H1 (cell line): ENCODE measurements around the gene TRMT44. TPM values are rescaled to one million over a fixed set of nuclear protein-coding genes. Genes with fewer than 3 reads are reported as not detected.

Source experiments
- CTCF ChIA-PET: fragments of 300-600 bp; sonication (Branson Sonifier 250); formaldehyde crosslinking; loops from one replicate; lab custom pipeline; 2021; ENCODE audit not compliant: partially characterized antibody; lab: Charles Lee
- POLR2A ChIA-PET: fragments of 300-600 bp; sonication (Branson Sonifier 250); formaldehyde crosslinking; loops from one replicate; lab custom pipeline; 2021; ENCODE audit warnings: inconsistent platforms; ENCODE audit not compliant: partially characterized antibody; lab: Charles Lee
- DNase-seq, 2 experiments: peaks; one replicate each; pipeline versions ENCODE4 v3.0.0 to v3.0.0-alpha.2; 2010 to 2022; ENCODE audit warnings: low spot score in 2 of 2, low read depth in 1 of 2, mixed read lengths in 1 of 2
- FAIRE-seq: peaks from 2 replicates; lab custom pipeline; 2011; peaks lifted over from hg19 to GRCh38; lab: Jason Lieb, UNC
- H2AFZ ChIP-seq: 2 replicates; pipeline ENCODE4 v1.8.1; 2012; ENCODE audit warnings: low read length, inconsistent platforms
- H2AK5ac ChIP-seq: 2 replicates; pipeline ENCODE4 v1.6.1; 2013; ENCODE audit warnings: low read depth, low read length
- H2BK120ac ChIP-seq: replicated peaks from 2 replicates; pipeline ENCODE3; 2013; ENCODE audit warnings: low read depth, low read length, inconsistent platforms
- H2BK12ac ChIP-seq: 2 replicates; pipeline ENCODE4 v1.6.1; 2013; ENCODE audit warnings: low read depth, low read length
- H2BK15ac ChIP-seq: 2 replicates; pipeline ENCODE4 v1.6.1; 2013; ENCODE audit warnings: low read length
- H2BK20ac ChIP-seq: 2 replicates; pipeline ENCODE4 v1.6.1; 2013; ENCODE audit warnings: low read length
- H2BK5ac ChIP-seq: 2 replicates; pipeline ENCODE4 v1.6.1; 2013; ENCODE audit warnings: low read depth, low read length
- H3K14ac ChIP-seq: 2 replicates; pipeline ENCODE4 v1.6.1; 2013; ENCODE audit warnings: inconsistent platforms; ENCODE audit not compliant: insufficient read length
- H3K18ac ChIP-seq: 2 replicates; pipeline ENCODE4 v1.6.1; 2013; ENCODE audit warnings: low read length; ENCODE audit errors: extremely low read depth
- H3K23ac ChIP-seq: 2 replicates; pipeline ENCODE4 v1.6.1; 2013; ENCODE audit warnings: inconsistent platforms; ENCODE audit not compliant: insufficient read length
- H3K23me2 ChIP-seq: 2 replicates; pipeline ENCODE4 v1.6.1; 2013; ENCODE audit warnings: low read depth, low read length
- H3K27ac ChIP-seq: 2 replicates; pipeline ENCODE4 v1.6.1; 2011; ENCODE audit warnings: low read depth, low read length, inconsistent platforms
- H3K27me3 ChIP-seq, 4 experiments: replicated peaks in 1 of 4; 1 replicate in 1 of 4; 2 replicates in 3 of 4; pipeline versions ENCODE4 v1.6.1 to v1.8.1; 2011 to 2013; ENCODE audit warnings: low read length in 3 of 4, mild to moderate bottlenecking in 3 of 4, inconsistent platforms in 2 of 4, mixed read lengths in 2 of 4, moderate library complexity in 1 of 4; ENCODE audit not compliant: control insufficient read depth in 3 of 4, insufficient read depth in 3 of 4; ENCODE audit errors: extremely low read depth in 1 of 4
- H3K36me3 ChIP-seq, 4 experiments: 2 replicates each; pipeline versions ENCODE4 v1.6.1 to v1.8.1; 2011 to 2013; ENCODE audit warnings: mild to moderate bottlenecking in 4 of 4, low read length in 3 of 4, moderate library complexity in 2 of 4, control low read depth in 1 of 4, inconsistent platforms in 1 of 4; ENCODE audit not compliant: insufficient read depth in 4 of 4, control insufficient read depth in 2 of 4
- H3K4ac ChIP-seq: replicated peaks from 2 replicates; pipeline ENCODE3; 2013; ENCODE audit warnings: low read length, low read depth, mixed read lengths, inconsistent platforms; ENCODE audit not compliant: insufficient read length
- H3K4me1 ChIP-seq, 4 experiments: replicated peaks in 1 of 4; 1 replicate in 1 of 4; 2 replicates in 3 of 4; pipeline versions ENCODE4 v1.6.1 to v1.8.1; 2011 to 2013; ENCODE audit warnings: low read length in 3 of 4, inconsistent platforms in 2 of 4, mixed read lengths in 1 of 4; ENCODE audit not compliant: insufficient read depth in 4 of 4, control insufficient read depth in 3 of 4
- H3K4me2 ChIP-seq, 2 experiments: 2 replicates each; pipeline versions ENCODE4 v1.6.1 to v1.8.1; 2011 to 2013; ENCODE audit warnings: low read depth in 2 of 2, low read length in 2 of 2, control low read depth in 1 of 2, inconsistent platforms in 1 of 2, mild to moderate bottlenecking in 1 of 2; ENCODE audit not compliant: insufficient read depth in 1 of 2
- H3K4me3 ChIP-seq, 4 experiments: fragments of 200-600, 300-600 bp in 1 of 4; sonication (generic), shearing (Covaris generic), sonication (Bioruptor Twin) in 1 of 4; 2 replicates each; pipeline versions ENCODE4 v1.5.1 to v1.8.1; 2011 to 2016; ENCODE audit warnings: low read length in 4 of 4, low read depth in 3 of 4, control low read depth in 2 of 4, inconsistent platforms in 2 of 4, mild to moderate bottlenecking in 2 of 4, mixed read lengths in 1 of 4, moderate library complexity in 1 of 4; ENCODE audit not compliant: insufficient read depth in 2 of 4; ENCODE audit errors: extremely low read depth in 1 of 4
- H3K56ac ChIP-seq: replicated peaks from 2 replicates; pipeline ENCODE3; 2013; ENCODE audit warnings: low read depth, mild to moderate bottlenecking, mixed read lengths, low read length, inconsistent platforms; ENCODE audit not compliant: insufficient read length
- H3K79me1 ChIP-seq: 2 replicates; pipeline ENCODE4 v1.6.1; 2013; ENCODE audit warnings: low read depth, low read length, control low read depth
- H3K79me2 ChIP-seq, 2 experiments: 2 replicates each; pipeline versions ENCODE4 v1.6.1 to v1.8.1; 2012 to 2013; ENCODE audit warnings: low read length in 2 of 2, mild to moderate bottlenecking in 2 of 2, inconsistent platforms in 1 of 2; ENCODE audit not compliant: insufficient read depth in 2 of 2, control insufficient read depth in 1 of 2
- H3K9ac ChIP-seq, 4 experiments: replicated peaks in 1 of 4; 1 replicate in 1 of 4; 2 replicates in 3 of 4; pipeline versions ENCODE4 v1.6.1 to v1.8.1; 2011 to 2013; ENCODE audit warnings: low read depth in 3 of 4, low read length in 3 of 4, control low read depth in 2 of 4, mild to moderate bottlenecking in 2 of 4, moderate library complexity in 2 of 4, inconsistent platforms in 1 of 4; ENCODE audit errors: extremely low read depth in 1 of 4
- H3K9me3 ChIP-seq, 2 experiments: 2 replicates each; pipeline versions ENCODE4 v1.6.1 to v1.8.1; 2012 to 2013; ENCODE audit warnings: mild to moderate bottlenecking in 2 of 2, moderate library complexity in 2 of 2, control low read depth in 1 of 2, inconsistent platforms in 1 of 2, low read depth in 1 of 2, low read length in 1 of 2, mixed read lengths in 1 of 2; ENCODE audit not compliant: insufficient read depth in 2 of 2
- H4K20me1 ChIP-seq, 2 experiments: replicated peaks in 1 of 2; 2 replicates each; pipeline versions ENCODE3 to v1.8.1; 2011 to 2013; ENCODE audit warnings: inconsistent platforms in 2 of 2, low read length in 2 of 2, mild to moderate bottlenecking in 1 of 2; ENCODE audit not compliant: insufficient read depth in 2 of 2, control insufficient read depth in 1 of 2
- H4K5ac ChIP-seq: 2 replicates; pipeline ENCODE4 v1.6.1; 2013; ENCODE audit warnings: low read length, low read depth, mixed read lengths, inconsistent platforms; ENCODE audit not compliant: insufficient read length
- H4K8ac ChIP-seq: 2 replicates; pipeline ENCODE4 v1.8.0; 2013; ENCODE audit warnings: mild to moderate bottlenecking, moderate library complexity, low read length, inconsistent platforms; ENCODE audit not compliant: insufficient read depth; ENCODE audit errors: extremely low read depth
- H4K91ac ChIP-seq: replicated peaks from 2 replicates; pipeline ENCODE3; 2013; ENCODE audit warnings: low read length, mixed read lengths, inconsistent platforms; ENCODE audit not compliant: insufficient read length
- ASH2L ChIP-seq: fragments of 200-600, 300-600 bp; sonication (generic); IDR thresholded peaks from one replicate; pipeline ENCODE4 v1.7.1; 2017; ENCODE audit warnings: low read length
- CTBP2 ChIP-seq: IDR thresholded peaks from 2 replicates; pipeline ENCODE4 v1.7.0; 2011; ENCODE audit warnings: borderline replicate concordance, mild to moderate bottlenecking, moderate library complexity, mixed read lengths, low read length; ENCODE audit not compliant: insufficient read depth, insufficient read length
- GTF2F1 ChIP-seq: IDR thresholded peaks from 2 replicates; pipeline ENCODE4 v1.6.1; 2012; ENCODE audit warnings: low read depth, low read length, improper control_type of control experiment, borderline replicate concordance
- JUND ChIP-seq: IDR thresholded peaks from 2 replicates; pipeline ENCODE4 v1.6.1; 2011; ENCODE audit warnings: mild to moderate bottlenecking, improper control_type of control experiment, low read length
- KDM4A ChIP-seq: IDR thresholded peaks from one replicate; pipeline ENCODE4 v1.7.1; 2012; ENCODE audit warnings: low read depth, mild to moderate bottlenecking, moderate library complexity, low read length, inconsistent platforms; ENCODE audit not compliant: severe bottlenecking
- MAFK ChIP-seq: IDR thresholded peaks from 2 replicates; pipeline ENCODE4 v1.6.1; 2012; ENCODE audit warnings: low read depth, mild to moderate bottlenecking, improper control_type of control experiment, low read length
- POU5F1 ChIP-seq: IDR thresholded peaks from 2 replicates; pipeline ENCODE4 v1.6.1; 2011; ENCODE audit warnings: low read depth, mild to moderate bottlenecking, low read length, moderate library complexity
- SIRT6 ChIP-seq: IDR thresholded peaks from one replicate; pipeline ENCODE4 v1.7.1; 2012; ENCODE audit warnings: low read length, inconsistent platforms
- ZNF274 ChIP-seq: IDR thresholded peaks from 2 replicates; pipeline ENCODE4 v1.7.0; 2012; ENCODE audit warnings: low read length, borderline replicate concordance; ENCODE audit errors: extremely low read depth
- WGBS, 2 experiments: shearing (Covaris generic) in 1 of 2; methylation state at CpG; one replicate each; pipeline versions ENCODE4 v1.1.6 to v1.1.7; 2013 to 2015; ENCODE audit warnings: low lambda C conversion rate in 2 of 2, mixed read lengths in 2 of 2, inconsistent platforms in 1 of 2, low coverage in 1 of 2, missing lambda C conversion rate in 1 of 2; ENCODE audit not compliant: insufficient replicate concordance in 2 of 2, insufficient coverage in 1 of 2, insufficient read length in 1 of 2; ENCODE audit errors: extremely low coverage in 1 of 2, missing lambda C conversion rate in 1 of 2; 5-methylcytosine and 5-hydroxymethylcytosine counted together
- polyA plus RNA-seq, 7 experiments: library from polyadenylated mRNA; depleted of rRNA in 3 of 7; stranded (reverse) in 5 of 7; unstranded in 2 of 7; fragments of >200 nt in 5 of 7; fragments of 200-250 nt in 2 of 7; gene quantifications; 1 replicate in 5 of 7; 2 replicates in 1 of 7; 4 replicates in 1 of 7; pipeline versions ENCODE4 v1.2.1 to v1.2.3, GENCODE V29; 2011 to 2013; ENCODE audit warnings: missing spikeins in 2 of 7, mixed read lengths in 2 of 7
- total RNA-seq: library from RNA; stranded (reverse); fragmentation: NEBNext Ultra II Directional; extraction: Animal tissue kit (Norgen Biotek cat#: 25700); gene quantifications from 2 replicates; pipeline ENCODE4 v1.2.1, GENCODE V29; 2021
- TF ChIP-seq, protein P1 (sequence below): IDR thresholded peaks from 2 replicates; pipeline ENCODE4 v1.6.1; 2011; ENCODE audit warnings: low read depth, mild to moderate bottlenecking, low read length; ENCODE audit not compliant: insufficient read depth
- TF ChIP-seq, protein P2 (sequence below): IDR thresholded peaks from 2 replicates; pipeline ENCODE4 v1.6.1; 2012; ENCODE audit warnings: low read length, inconsistent platforms

TRMT44 gene
- total and polyA plus RNA-seq, 2 of the 8 experiments (the other 6 are each of a cell fraction or from before 2014, with no cell fraction given), result 8.6 to 23.9 TPM

DNA sequence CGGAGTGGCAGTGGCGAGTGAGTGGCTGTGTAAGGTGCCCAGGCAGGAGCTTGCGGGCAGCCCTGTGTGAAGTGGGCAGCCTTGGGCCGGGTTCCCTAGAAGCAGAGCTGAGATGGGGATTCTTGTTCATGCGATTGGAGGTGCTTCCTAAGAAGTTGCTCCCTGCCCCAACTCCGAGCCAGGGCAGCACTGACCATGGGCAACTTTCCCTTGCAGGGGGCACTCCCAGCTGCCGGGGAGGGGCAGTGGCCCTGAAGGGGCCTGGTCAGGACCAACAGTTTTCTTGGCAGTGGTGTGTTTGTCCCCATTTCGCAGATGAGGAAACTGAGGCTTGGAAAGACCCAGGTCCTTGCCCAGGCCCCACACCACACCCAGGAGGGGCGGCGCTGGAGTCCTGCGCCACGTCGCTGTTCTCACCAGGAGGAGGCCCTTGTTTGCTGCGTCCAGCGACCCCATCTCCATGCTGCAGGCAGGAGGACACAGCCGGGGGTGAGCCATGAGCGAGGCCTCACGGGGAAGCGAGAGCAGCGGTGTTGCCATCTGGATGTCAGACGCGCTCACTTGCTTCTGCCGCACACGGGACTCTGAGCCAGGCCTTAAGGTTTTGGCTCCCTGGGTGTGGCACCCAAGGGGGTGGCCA lies 68.9 kb downstream of the TRMT44 start:
- CTCF ChIA-PET, result interaction anchor here (0.6 to 1.9 kb wide), 3 partner anchors 9 to 39 kb away, joined by 3 to 8 read pairs (median 4); no protein-coding TSS in a partner anchor
- Histone ChIP-seq H2BK120ac (no peak overlapping the region), H3K79me2 (no peaks in the 10 kb centered on the region), H3K36me3 (no peaks in the 10 kb centered on the region), H2BK20ac (no peak overlapping the region), H2AK5ac (no peak overlapping the region), H2AFZ (no peak overlapping the region), H3K4ac (no peak overlapping the region), H4K20me1 (no peaks in the 10 kb centered on the region), H3K14ac (no peak overlapping the region), H3K9me3 (peaks cover 0 to 3% of the 10 kb centered on the region in 2 experiments; a peak in 1 of 4 replicates), H3K23ac (no peak overlapping the region), H3K4me3 (no peak overlapping the region), H2BK12ac (no peak overlapping the region), H4K5ac (no peak overlapping the region), H3K27ac (no peak overlapping the region), H4K91ac (no peak overlapping the region), H2BK5ac (no peak overlapping the region; the same call in 1 of the 2 replicates), H2BK15ac (no peak overlapping the region), H4K8ac (no peak overlapping the region), H3K4me2 (no peak overlapping the region), H3K18ac (no peak overlapping the region), H3K9ac (no peak overlapping the region), H3K27me3 (no peaks in the 10 kb centered on the region; a peak in 3 of 7 replicates), H3K23me2 (no peaks in the 10 kb centered on the region), H3K4me1 (peaks cover 6 to 24% (median 14%) of the 10 kb centered on the region in 4 experiments), H3K79me1 (no peaks in the 10 kb centered on the region), H3K56ac (no peak overlapping the region)
- FAIRE-seq (no peak), DNase-seq (no peak)
- POLR2A ChIA-PET, result interaction anchor here (1.3 kb wide), 1 partner anchor 25 kb away, joined by 3 read pairs; no protein-coding TSS in a partner anchor
- 96% methylated on average over 24 of the region's 24 CpGs; no CpG with 5 or more reads in 1 of the 2 experiments for WGBS, 2 experiments
- TF ChIP-seq ZNF274, result no peak
- TF ChIP-seq, protein P1, sequence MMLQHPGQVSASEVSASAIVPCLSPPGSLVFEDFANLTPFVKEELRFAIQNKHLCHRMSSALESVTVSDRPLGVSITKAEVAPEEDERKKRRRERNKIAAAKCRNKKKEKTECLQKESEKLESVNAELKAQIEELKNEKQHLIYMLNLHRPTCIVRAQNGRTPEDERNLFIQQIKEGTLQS, result no peak
- TF ChIP-seq KDM4A, result no peak
- TF ChIP-seq GTF2F1, result no peak
- TF ChIP-seq CTBP2, result no peak
- TF ChIP-seq, protein P2, sequence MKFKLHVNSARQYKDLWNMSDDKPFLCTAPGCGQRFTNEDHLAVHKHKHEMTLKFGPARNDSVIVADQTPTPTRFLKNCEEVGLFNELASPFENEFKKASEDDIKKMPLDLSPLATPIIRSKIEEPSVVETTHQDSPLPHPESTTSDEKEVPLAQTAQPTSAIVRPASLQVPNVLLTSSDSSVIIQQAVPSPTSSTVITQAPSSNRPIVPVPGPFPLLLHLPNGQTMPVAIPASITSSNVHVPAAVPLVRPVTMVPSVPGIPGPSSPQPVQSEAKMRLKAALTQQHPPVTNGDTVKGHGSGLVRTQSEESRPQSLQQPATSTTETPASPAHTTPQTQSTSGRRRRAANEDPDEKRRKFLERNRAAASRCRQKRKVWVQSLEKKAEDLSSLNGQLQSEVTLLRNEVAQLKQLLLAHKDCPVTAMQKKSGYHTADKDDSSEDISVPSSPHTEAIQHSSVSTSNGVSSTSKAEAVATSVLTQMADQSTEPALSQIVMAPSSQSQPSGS, result no peak
- no peak for TF ChIP-seq MAFK
- TF ChIP-seq ASH2L, result no peak
- TF ChIP-seq SIRT6, result no peak
- TF ChIP-seq POU5F1, result no peak
- TF ChIP-seq JUND, result no peak
